NCI-H82 treated with DMSO at 0.1 percent for 48 hours (cell line): Measurements from ENCODE around the gene SH2D2A.
A peak's percentile ranks its signal among the peaks of the same experiment; 100 is the strongest.

Experiments
- DNase-seq: peaks from one replicate; lab custom pipeline; 2025; ENCODE audit not compliant: unreplicated experiment; lab: John Stamatoyannopoulos, UW

Gene SH2D2A

GRCh38 chr1:156816561-156817328 lies at the start of gene SH2D2A:
Gene SH2D2A, minus strand, starts transcription at chr1:156816848. Its CDS starts 140 bp downstream, at chr1:156816708.
- no peak for DNase-seq

GRCh38 chr1:156865865-156866248 lies 49.2 kb upstream of the SH2D2A start:
- no peak for DNase-seq

- DNase-seq = no peak
Observed at GRCh38 chr1:156865258-156865657, 48.6 kb upstream of the SH2D2A start.

GRCh38 chr1:156864796-156865195 lies 48.1 kb upstream of the SH2D2A start:
- no peak for DNase-seq

- DNase-seq = no peak
Observed at GRCh38 chr1:156863631-156864030, 47.0 kb upstream of the SH2D2A start.

- no peak for DNase-seq
Observed at GRCh38 chr1:156862997-156863599, 46.5 kb upstream of the SH2D2A start.

GRCh38 chr1:156862584-156862983 lies 45.9 kb upstream of the SH2D2A start:
- DNase-seq = no peak

GRCh38 chr1:156860628-156861423 lies 44.2 kb upstream of the SH2D2A start, which contains the start of gene NTRK1:
Gene NTRK1, plus strand, starts transcription at chr1:156860865. Its CDS starts 70 bp downstream, at chr1:156860935.
- peak; percentile 72 for DNase-seq

- DNase-seq = peak; percentile 72
Observed at GRCh38 chr1:156860113-156860627, 43.5 kb upstream of the SH2D2A start.

GRCh38 chr1:156859523-156860112 lies 43.0 kb upstream of the SH2D2A start:
- no peak for DNase-seq

- DNase-seq = no peak
Observed at GRCh38 chr1:156858959-156859522, 42.4 kb upstream of the SH2D2A start, which contains the start of gene INSRR. Gene INSRR, minus strand, starts transcription at chr1:156859117. Its CDS starts 496 bp downstream, at chr1:156858621.

- DNase-seq = no peak
Observed at GRCh38 chr1:156858555-156858956, 41.9 kb upstream of the SH2D2A start.

GRCh38 chr1:156857532-156857931 lies 40.9 kb upstream of the SH2D2A start:
- no peak for DNase-seq

GRCh38 chr1:156856282-156856785 lies 39.7 kb upstream of the SH2D2A start:
- DNase-seq = no peak

- no peak for DNase-seq
Observed at GRCh38 chr1:156854634-156855033, 38.0 kb upstream of the SH2D2A start.

- no peak for DNase-seq
Observed at GRCh38 chr1:156853761-156854160, 37.1 kb upstream of the SH2D2A start.

- peak; percentile 82 for DNase-seq
Observed at GRCh38 chr1:156852418-156852874, 35.8 kb upstream of the SH2D2A start.

- no peak for DNase-seq
Observed at GRCh38 chr1:156851779-156852417, 35.2 kb upstream of the SH2D2A start.

GRCh38 chr1:156849151-156849496 lies 32.5 kb upstream of the SH2D2A start:
- DNase-seq = no peak
